H54 (cell line): ENCODE results near the gene CDC6.

Experiments
- DNase-seq: peaks from one replicate; pipeline ENCODE4 v3.0.0; 2011; ENCODE audit warnings: low spot score, mixed read lengths; ENCODE audit not compliant: insufficient read length
- FAIRE-seq: peaks from 3 replicates; lab custom pipeline; 2011; peaks lifted over from hg19 to GRCh38; lab: Jason Lieb, UNC
- POLR2A ChIP-seq: IDR thresholded peaks from 2 replicates; pipeline ENCODE4 v1.6.1; 2011; ENCODE audit warnings: low read depth, mild to moderate bottlenecking, low read length

The CDC6 gene

GRCh38 chr17:40310882-40311391 lies 23.3 kb downstream of the CDC6 start:
- no peak for FAIRE-seq
- no peak for TF ChIP-seq POLR2A
- no peak for DNase-seq

GRCh38 chr17:40311575-40311974 lies 23.9 kb downstream of the CDC6 start:
- DNase-seq (no peak), FAIRE-seq (no peak)
- TF ChIP-seq POLR2A, result no peak

GRCh38 chr17:40312131-40312731 lies 24.6 kb downstream of the CDC6 start:
- FAIRE-seq, result no peak
- no peak for DNase-seq
- TF ChIP-seq POLR2A, result peak; percentile 12; the same call in 1 of the 2 replicates

DNA sequence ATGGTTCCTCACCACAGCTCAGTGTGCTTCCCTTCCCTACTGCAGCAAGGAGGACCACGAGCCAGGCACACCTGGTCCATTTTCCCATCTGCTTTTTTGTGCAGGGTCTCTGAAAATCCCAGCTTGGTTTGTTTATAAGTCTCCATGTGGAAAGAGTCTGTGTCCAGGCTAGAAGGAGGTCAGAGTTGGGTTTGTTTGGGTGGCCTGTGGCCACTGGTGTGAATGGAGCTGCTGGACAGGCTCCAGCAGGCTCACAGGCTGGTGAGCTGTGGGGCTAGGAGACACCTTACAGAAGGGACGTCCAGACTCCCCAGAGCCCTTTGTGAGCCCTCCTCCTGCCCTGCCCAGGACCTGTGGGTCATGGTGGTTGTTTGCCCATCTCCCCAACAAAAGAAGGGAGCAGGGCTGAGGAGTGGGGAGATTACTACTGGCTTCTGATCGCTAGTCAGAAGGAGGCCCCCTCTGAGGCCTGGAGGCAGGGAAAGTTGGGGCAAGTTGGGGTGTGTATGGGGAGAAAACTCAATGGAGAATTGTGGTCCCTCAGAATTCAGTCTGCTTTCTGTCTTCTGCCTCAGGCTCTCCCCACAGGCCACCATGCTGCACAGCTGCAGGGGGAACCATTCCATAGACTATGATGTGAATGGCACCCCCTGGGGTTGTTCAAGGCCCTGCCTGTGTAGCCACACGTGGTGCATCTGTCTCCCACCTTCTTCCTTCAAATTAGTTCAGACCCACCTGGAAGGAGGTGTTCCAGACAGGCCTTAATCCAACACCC lies 25.4 kb downstream of the CDC6 start:
- no peak for TF ChIP-seq POLR2A
- FAIRE-seq (no peak), DNase-seq (no peak)

- DNase-seq (no peak), FAIRE-seq (no peak)
- no peak for TF ChIP-seq POLR2A
Observed at GRCh38 chr17:40313668-40314583, 26.2 kb downstream of the CDC6 start.

- FAIRE-seq (no peak), DNase-seq (peak; percentile 83)
- TF ChIP-seq POLR2A, result no peak
Observed at GRCh38 chr17:40314584-40314956, 26.9 kb downstream of the CDC6 start.

DNA sequence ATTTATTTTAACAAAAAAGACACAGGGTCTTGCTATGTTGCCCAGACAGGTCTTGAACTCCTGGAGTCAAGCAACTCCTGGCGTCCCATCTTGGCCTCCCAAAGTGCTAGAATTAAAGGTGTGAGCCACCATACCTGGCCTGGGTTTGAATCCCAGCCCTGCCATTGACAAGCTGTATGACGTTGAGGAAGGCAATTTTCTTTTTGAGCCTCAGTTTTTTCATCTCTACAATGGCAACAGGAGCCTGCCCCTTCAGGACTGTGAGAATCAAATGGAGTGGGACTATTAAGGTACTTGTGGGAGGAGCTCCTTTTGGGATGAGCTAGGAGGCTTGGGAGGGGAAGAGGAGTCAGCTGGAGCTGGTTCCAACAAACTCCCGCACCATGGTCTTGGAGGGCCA lies 27.5 kb downstream of the CDC6 start:
- FAIRE-seq, result no peak

GRCh38 chr17:40315678-40316570 lies 28.2 kb downstream of the CDC6 start:
- FAIRE-seq (no peak), DNase-seq (no peak)
- TF ChIP-seq POLR2A, result no peak

More for the DNA sequence above, 27.5 kb downstream of the CDC6 start:
- no peak for TF ChIP-seq POLR2A
- no peak for DNase-seq

GRCh38 chr17:40316571-40317344 lies 29.1 kb downstream of the CDC6 start:
- FAIRE-seq, result no peak
- 0 out of 2 replicates have a peak, but pooled peaks have one; percentile 26 for TF ChIP-seq POLR2A
- no peak for DNase-seq

DNA sequence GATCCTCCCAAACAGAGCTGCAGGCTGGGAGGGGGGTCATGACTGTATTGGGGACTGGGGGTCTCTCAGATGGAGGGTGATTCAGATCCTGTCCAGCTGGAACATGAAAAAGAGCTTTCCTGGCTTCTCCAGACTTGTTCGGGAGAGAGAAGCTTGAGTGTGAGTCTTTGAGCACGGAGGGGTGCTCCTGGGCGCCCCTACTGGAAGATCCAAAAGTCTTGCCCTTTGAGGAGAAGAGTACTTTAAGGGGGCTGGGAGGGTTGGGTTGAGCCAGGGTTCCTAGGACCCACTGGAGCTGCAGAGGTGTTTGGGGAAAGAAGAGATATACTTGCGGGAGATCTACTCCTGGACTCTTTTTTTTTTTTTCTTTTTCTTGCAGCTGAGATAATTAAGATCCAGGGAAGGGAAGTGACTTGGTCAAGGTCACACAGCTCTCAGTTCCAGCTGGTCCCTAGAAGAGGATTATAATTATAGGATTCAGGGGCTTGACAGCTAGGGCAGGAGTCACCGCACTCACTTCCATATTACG lies 29.7 kb downstream of the CDC6 start:
- DNase-seq (no peak), FAIRE-seq (no peak)
- TF ChIP-seq POLR2A, result no peak

DNA sequence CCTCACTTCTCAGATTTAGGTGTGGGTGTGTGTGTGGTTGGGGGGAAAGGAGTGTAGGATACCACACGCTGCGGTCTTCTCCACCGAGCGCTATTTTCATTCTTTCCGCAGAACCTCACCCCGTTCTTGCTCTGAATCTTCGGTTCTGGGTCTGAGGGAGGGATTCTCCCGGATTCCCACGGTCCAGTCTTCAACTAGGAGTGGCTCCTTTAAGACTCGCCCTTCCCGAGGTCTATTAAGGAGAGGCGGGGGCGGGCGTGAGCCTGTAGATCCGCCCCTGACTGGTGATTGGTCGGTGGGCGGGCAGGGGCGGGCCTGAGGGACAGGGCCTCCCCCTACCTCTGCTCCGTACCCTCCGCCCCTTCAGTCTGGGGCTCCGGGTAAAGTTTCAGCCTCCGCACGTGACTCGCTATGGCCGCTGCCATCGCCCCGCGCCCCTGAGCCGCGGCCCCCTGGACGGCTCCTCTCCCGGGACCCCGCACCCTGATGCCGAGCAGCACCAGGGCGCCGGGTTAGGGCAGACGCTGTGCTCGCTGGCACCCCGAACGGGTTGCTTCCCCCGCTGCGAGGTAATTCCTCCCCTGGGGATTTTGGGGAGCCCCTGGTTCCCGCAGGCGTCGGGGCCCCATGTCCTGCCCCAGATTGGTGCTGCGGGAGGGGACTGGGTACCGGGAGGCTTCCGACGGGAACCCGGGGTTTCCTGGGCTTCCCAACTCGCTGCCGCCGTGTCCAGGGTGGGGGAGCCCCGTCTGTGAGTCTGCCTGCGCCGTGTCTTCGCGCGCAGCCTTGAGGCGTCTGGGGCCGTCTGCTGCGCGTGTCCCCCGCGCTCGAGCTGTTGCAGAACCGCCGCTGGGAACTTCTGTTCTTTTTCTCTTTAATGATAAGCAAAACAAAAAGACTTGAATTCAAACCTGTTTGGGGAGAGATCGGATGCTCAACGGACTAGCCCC lies 30.5 kb downstream of the CDC6 start:
- TF ChIP-seq POLR2A, result peak; percentile 78
- DNase-seq, result peak; percentile 84
- no peak for FAIRE-seq
